DMS79 treated with DMSO at 0.1 percent for 48 hours (cell line): ENCODE data around the gene LAMA2.

Experiments
- DNase-seq: peaks from one replicate; lab custom pipeline; 2025; lab: John Stamatoyannopoulos, UW

The LAMA2 gene

DNA sequence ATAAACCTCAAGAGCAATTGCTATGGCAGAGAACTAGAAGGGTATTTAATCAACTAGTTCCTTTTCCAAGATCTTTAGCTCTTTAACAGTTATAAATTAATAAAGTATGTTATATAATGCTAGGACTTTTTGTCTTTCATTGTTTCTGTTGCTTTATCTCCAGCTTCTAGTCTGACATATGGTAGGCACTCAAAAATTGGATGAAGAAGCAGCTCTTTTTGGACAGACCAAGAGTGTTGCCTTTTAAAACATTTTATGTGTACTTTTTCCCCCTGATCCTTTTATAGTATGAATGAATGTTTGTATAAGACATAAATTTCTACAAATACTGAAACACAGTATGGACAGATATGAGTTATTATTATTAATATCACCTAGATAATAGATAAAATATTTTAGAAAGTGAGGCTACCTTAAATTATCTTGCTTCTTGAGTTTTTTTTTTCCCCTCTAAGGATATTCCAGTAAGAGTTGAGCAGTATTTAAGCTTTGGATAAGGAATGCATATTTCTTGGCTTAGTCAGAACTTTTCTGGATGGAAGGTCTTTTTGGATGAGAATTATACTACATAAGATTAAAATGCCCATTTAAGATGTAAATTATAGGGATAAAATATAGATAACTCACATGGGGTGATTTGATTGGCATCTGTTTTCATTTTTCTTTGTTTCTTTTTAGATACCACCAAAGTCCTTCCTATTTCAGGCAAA lies 16.6 kb downstream of the LAMA2 start:
- no peak for DNase-seq

DNA sequence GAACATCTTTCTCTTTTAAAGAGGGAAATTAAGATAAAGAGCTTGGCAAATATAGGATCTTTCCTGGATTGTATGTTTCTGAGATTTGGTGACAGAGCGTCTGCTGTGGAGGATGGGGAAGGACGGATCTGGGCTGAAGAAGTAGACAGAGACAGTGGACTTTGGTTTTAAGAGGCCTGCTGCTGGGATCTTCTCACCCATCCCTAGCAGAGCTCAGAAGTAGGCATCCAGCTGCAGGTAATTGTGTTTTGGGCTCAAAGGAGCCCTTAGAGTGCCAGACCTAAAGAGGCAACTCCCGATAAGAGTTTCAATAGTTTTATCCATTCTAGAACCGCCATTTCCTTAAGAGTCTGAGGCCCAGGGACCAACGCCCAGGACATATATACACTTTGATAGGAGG lies 20.8 kb downstream of the LAMA2 start:
- no peak for DNase-seq

DNA sequence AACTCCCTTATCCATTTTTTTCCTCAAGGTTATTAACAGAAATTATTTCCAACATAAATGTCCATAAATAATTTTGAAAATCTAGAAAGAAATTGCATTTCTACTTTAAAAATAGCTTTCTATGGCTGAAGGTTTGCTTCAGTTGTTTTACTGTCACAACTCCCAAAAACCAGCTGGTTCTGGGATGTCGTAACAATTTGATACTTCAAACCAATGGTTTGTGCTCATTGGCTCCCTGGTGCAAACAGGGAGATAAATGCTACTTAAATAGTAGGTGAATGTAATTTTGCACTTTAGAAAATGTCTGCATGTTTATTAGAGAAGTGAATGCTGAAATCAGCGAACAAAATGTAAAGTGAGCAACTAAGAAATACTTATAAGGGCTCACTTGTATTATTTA lies 31.1 kb downstream of the LAMA2 start:
- no peak for DNase-seq

DNA sequence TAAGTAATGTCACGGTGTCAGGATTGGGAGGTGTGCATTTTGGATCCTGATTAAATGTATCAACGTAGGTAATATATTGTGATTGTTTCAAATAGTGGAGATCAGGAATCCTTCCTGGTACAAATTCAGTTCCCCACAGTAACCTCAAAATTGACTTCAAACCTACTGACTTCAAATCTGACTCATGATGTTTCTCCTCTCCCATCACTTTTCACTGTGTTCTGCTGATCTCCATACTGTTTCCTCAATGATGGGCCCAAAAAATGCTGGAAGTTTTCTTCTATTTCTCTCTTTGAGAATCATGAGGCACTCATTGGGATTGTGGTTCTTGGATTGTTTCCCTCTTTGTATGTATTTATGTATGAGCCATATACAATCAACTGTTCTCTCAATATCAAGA lies 35.9 kb downstream of the LAMA2 start:
- DNase-seq, result no peak

DNA sequence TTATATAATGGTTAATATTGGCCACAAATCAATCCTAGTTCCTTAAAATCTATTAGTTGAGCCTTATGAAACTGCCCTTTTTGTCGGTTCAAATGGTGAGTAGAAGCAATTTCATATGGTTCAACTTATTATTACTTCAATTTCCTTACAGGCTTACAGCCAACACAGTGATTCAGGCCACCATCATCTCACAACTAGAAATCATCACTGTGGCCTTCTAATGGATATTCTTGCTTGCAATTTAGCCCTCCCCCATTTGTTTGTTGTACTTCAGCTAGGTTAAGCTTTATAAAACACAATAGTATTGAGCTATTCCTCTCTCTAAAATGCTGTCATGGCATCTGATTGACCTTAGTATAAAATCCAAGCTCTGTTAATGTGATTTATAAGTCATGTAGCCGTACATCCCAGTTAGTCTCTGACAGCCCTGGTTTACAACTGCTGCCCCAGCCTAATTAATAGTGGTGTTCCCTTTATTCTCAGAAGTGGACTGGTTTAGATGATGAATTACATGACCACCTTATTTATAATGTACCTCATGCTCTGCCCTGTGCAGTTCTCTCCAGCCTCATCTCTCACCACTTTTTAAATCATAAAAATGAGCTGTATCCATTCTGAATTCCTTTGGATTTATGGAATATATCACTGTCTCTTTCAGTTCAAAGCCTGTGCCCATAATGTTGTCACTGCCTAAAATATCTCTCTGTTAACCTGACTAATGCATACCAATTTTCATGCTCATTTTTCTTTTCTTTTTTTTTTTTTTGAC lies 36.7 kb downstream of the LAMA2 start:
- DNase-seq, result no peak

DNA sequence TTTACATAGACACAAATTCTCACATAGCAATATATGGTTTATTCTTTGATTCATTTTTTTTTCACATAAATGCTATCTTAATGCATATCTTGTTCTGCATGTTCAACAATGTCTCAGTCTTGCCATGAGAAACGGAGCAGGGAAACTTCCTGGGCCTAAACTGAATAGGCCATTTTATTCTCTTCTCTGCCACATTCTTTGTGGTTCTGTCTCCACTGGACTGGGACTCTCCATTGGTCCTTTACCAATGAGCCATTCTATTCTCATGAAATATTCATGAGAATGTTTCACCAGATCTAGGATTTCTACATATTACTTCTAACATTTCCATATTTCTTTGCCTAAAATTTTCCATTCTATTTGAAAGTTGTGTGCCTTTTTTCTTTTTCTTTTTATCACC lies 42.8 kb downstream of the LAMA2 start:
- no peak for DNase-seq

DNA sequence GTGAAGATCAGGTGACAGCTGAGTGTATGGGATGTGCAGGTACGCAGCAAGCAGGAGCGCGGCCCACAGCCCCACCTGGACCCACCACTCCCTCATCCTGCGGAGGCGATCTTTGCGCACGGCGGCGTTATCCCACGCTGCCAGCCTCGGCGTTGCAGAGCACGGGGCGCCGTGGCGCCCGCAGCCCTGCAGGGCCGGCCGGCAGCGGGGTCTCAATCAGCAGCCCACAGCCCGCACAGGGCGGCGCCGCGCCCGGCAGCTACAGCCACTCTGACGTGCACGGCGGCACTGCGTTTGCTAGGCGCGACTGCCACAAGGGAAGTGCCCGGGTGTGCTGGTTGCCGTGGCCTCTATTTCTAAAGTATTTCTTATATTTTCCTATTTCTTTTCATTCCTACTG lies 46.9 kb downstream of the LAMA2 start:
- no peak for DNase-seq

DNA sequence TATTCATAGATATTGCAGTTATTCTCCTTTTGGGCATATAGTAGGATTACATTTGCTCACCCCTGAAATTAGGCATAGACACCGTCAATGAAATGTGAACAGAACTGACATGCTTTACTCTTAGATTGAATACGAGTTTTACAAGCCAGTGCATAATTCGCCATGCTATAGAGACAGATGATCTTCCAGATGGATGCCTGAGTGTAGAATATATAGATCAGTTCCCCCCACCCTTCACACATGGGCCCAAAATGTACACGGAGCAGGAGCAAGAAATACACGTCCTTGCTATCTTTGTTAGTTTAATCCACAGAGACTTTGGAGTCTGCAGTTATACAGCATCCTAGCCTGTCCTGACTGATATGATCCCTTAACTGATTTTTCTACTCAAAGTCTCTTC lies 47.4 kb downstream of the LAMA2 start:
- DNase-seq, result no peak

DNA sequence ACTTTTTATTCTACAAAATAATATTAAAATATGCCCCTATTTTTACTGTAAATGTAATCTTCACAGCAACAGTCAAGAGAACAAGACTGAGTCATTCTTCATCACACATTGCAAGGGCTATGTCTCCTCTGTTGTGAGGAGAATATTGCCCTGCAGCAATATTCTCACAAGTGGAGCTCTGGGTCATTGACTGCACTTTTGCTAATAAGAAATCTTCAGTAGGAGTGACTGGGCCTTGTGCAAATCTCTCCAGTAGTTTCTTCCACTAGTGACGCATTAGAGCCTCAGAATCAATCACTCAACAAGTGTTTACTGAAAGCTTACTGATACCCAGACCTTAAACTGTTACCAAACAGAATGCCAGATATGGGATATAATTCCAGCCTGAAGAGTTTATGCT lies 49.1 kb downstream of the LAMA2 start:
- no peak for DNase-seq

DNA sequence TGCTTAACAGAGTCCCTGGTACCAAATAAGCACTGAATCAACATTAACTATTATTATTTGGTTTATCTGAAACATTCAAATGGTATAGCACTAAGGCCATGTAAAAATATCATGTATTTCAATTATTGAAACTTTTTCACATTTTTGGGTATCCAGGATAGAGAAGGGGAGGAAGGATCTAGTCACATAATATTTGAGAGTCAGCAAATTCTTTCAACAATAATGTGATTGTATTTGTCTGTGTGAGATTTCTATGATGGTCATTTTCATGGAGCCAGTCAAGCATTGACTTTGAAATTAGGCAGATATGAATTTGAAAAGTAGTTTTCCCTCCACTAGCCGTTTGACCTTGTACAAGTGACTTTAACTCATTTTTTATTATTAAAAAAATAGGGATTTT lies 67.9 kb downstream of the LAMA2 start:
- no peak for DNase-seq

DNA sequence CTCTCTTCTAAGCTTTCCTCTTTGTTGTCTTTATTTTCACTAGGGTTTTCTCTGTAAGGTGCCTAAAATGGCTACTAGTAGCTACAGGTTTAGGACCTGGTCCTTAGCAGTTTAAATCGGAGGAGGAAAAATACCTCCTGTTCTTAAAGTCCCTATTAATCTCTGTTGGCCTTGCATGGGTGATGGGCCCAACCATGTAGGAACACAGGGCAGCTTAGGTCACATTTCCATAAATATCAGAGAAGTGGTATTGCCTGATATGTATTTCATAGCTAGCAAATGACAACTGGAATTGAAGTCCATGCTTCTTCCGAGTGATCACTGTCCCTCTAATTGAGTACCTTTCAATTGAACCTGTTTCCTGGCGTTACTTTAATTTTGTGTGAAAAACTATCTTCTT lies 70.0 kb downstream of the LAMA2 start:
- DNase-seq, result no peak

DNA sequence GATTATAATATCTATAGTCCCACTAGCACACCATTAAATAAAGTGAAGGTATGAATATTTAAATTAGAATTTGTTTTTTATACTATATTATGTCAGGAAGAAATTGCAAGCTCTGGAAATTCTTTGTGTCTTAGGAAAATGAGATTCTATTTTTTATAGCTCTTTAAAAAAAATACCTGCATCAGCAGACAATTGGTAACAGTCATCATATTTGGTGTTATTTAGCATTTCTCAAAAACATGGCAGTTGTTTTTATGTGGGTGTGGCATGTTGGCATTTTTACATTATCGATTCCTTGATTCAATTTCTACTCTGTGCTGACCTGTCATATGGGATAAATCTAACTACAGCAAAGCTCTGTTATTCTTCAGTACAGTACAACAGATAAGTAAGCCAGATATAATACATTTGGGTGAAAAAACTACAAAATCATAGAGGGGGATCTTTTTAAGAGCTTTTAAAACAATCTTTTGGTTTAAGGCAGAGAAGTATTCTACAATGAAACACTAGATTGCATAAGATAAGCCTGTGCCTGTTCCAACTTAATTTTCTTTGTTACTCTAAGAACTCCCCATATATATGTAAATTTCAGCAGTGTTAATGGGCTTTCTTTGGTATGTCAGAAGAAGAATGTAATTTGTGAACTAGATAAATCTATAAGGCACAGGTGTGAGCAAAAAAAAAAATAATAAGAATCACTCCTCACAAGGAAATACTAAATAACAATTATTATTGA lies 71.5 kb downstream of the LAMA2 start:
- no peak for DNase-seq

DNA sequence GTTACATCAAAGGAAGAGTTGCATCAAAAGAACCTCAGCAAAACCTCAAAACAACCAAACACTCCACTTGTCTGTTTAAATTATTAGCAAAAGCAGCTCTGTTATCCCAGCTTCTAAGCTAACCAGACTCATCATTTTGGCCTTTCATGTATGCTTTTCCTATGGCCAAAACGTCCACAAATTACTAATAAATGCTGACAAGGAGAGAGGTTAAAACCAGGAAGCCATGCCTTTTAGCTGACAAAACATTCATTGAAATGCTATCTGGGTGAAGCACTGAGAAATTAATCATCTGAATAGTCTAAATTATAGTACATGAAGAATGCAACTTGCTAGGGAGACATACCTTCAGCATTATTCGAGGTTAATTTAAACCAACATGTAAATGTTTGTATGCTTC lies 80.6 kb downstream of the LAMA2 start:
- no peak for DNase-seq

DNA sequence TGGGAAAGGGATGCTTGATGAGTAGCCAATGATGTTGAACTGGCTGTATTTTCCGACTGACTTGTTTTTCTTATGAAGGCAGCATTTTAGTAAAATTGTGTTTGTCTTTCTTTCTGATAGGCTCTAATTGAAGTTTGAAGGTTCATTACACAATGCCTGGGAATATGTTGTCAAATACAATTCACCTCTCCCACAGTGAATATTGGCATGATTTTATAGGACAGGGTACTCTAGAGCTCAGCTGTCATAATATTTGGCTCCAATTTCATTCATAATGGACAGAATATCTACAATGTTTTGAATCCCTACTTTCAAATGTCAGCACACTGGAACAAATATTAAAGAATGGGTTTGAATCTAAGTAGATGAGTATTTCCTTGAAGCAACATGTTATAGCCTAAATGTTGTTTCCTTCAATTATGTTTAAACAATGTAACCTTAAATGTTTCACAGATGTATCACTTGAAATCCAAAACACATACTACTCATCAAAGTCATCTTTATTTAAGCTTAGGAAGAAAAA lies 81.4 kb downstream of the LAMA2 start:
- no peak for DNase-seq

DNA sequence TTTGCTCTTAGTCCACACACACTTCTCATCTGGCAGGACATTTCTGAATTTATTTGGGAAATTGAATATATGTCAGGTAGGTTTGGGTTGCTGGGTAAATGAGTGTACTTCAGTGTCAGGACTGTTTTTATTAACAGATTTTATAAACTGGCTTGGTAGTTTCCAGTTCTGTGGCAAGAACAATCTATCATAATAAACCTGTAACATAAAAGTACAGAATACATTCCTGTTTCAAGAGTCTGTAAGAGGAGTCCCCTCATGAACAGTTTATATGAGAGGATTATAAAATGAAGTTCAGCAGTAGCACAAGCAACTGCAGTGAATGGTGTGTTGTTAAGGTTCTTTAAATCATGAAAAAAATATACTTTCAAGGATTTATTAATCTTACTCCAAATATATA lies 81.8 kb downstream of the LAMA2 start:
- no peak for DNase-seq

DNA sequence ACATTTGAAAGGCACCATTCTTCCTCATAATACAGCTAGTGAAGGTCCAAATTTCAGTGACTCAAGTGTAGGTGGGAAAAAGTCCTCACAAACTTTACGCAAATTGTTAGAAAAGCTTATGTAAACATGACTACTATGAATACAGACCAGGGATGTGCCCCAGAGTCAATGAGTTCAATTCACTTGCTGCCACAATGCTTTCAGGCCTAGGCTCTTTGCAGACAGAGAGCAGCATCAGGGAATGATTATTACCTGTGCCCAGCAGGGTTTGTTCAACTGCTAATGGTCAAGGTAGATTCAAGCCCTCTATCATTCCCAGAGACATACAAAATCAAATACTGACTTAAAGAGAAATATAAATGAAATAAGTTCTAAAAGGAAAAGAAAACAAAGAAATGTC lies 84.0 kb downstream of the LAMA2 start:
- DNase-seq, result no peak

DNA sequence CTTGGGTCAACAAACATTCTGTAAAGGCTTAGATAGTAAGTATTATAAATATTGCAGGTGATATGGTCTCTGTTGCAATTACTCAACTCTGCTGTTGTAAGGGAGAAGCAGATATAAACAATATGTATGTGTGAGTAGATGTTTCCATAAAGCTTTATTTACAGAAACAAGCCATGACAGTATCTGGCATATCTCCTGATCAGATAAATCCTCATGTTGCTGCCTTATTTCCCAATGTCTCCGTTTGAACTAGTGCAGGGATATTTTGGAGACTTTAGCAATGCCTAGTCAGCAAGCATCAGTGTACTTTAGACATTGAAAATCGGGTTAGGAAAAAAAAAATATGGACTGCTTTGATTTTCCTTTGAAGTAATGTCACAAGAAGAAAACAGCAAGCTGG lies 96.1 kb downstream of the LAMA2 start:
- no peak for DNase-seq

DNA sequence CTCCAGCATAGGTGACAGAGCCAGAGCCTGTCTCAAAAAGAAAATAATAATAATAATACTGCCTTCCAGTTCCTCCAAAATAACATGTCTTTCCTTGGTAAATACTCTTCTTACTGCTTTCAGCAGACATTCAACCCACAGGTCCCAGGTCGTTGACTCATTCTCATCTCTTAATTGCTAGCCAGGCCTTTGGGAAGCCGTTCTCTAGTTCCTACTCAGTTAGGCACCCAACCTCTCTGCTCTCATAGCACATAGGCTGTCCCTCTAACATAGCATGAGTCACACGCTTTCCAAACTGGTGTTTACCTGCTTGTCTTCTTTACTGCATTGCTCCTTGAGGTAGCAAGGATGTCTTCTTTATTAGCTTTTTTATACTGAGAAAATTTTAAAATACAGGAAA lies 98.8 kb downstream of the LAMA2 start:
- DNase-seq, result no peak

DNA sequence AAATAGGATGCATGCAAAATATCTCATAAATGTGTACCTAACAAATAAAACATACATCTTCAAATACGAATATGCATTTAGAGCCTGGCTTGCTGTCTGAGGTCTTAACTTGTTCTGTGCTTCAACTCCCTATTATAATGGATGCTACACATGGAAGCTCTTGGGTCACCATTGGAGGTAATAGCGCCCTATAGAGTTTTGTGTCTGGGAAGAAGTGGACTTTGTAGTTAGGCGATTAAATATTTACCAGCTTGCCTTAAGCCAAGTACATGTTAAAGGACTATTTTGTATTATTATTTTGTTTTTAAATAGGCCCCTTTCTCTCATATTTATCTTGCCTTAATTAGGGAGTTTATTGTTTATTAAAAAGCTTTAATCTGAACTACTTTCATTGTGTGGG lies 107.4 kb downstream of the LAMA2 start:
- no peak for DNase-seq

DNA sequence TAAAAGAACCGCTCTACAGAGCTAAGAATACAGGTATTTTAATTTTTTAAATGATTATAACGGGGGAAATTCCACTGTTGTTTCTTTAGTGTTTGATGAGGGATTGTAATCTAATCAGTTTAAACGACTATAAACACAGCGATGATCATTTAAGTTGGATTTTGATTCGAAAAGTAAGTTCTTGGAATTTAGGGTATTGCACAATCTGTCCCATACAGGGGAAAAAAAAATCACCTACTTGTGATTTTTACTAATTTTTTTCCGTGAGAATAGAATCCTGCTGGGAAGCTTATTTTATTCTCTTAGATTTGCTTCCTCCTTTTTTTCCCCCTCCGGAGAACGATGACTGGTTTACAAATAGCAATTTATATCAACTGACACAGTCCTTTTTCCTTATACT lies 108.0 kb downstream of the LAMA2 start:
- no peak for DNase-seq

DNA sequence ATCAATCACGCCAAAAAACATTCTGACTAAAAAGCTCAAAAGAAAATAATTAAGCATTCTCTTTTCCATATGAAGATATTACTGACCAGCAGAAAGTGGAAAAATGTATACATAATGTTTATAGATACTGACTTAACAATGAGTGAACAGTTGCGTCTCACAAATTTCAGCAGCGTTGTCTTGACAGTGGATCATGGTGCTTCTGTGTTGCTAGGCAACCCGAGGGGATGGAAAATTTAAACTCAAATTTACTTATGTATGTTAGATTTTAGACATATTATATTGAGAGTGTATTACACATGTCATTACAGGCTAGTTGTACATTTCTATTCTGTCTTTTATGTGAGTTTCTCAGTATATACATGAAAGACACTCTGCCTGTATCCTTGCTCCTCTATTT lies 110.2 kb downstream of the LAMA2 start:
- DNase-seq, result no peak

DNA sequence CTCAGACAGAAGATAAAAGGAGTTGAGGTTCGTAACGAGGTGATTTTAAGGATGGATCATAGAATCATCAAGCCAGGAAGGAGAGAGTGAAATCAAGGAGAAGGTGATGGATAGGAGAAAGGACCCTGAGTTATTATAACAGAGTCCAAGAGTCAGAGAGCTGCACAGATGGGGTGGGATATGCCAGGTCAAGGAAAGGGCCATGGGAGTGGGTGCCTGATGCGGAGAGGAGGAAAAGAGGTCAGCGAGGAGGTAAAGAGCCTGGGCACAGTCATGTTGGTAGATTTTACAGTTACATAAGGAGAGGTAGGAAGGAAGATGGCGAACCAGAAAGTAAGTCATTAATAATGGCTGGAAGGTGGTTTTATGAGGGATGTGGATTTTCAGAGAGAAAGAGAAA lies 114.9 kb downstream of the LAMA2 start:
- no peak for DNase-seq
